Keratinocyte (primary cell): ENCODE measurements around the gene TEKTIP1. TPM values are rescaled to one million over a fixed set of nuclear protein-coding genes. Genes with fewer than 3 reads are reported as not detected.

Source experiments
- DNase-seq: peaks from one replicate; pipeline ENCODE4 v3.0.0-alpha.2; 2011; ENCODE audit warnings: low read depth, missing footprints, low spot score
- FAIRE-seq: peaks from 2 replicates; lab custom pipeline; 2011; peaks lifted over from hg19 to GRCh38; lab: Jason Lieb, UNC
- H2AFZ ChIP-seq: 2 replicates; pipeline ENCODE4 v1.6.0; 2012; ENCODE audit warnings: low read length, control low read depth, inconsistent platforms; ENCODE audit not compliant: control insufficient read depth
- H3K27ac ChIP-seq: 2 replicates; pipeline ENCODE4 v1.5.1; 2011; ENCODE audit warnings: low read length; ENCODE audit not compliant: control insufficient read depth, insufficient read depth
- H3K27me3 ChIP-seq: 3 replicates; pipeline ENCODE4 v1.6.0; 2011; ENCODE audit warnings: low read length; ENCODE audit not compliant: control insufficient read depth, insufficient read depth; ENCODE audit errors: extremely low read depth
- H3K36me3 ChIP-seq, 2 experiments: 2 replicates in 1 of 2; 3 replicates in 1 of 2; pipeline ENCODE4 v1.5.1; 2011; ENCODE audit warnings: low read length in 2 of 2, mild to moderate bottlenecking in 1 of 2; ENCODE audit not compliant: control insufficient read depth in 2 of 2, insufficient read depth in 2 of 2; ENCODE audit errors: extremely low read depth in 1 of 2
- H3K4me1 ChIP-seq: 3 replicates; pipeline ENCODE4 v1.5.1; 2011; ENCODE audit warnings: low read length; ENCODE audit not compliant: control insufficient read depth, insufficient read depth; ENCODE audit errors: extremely low read depth
- H3K4me2 ChIP-seq: 3 replicates; pipeline ENCODE4 v1.6.0; 2011; ENCODE audit warnings: low read depth, low read length; ENCODE audit not compliant: control insufficient read depth, insufficient read depth; ENCODE audit errors: extremely low read depth
- H3K4me3 ChIP-seq, 3 experiments: fragments of 200-600 bp in 1 of 3; sonication (generic) in 1 of 3; 2 replicates in 2 of 3; 3 replicates in 1 of 3; pipeline ENCODE4 v1.5.1; 2011 to 2016; ENCODE audit warnings: low read length in 3 of 3, mild to moderate bottlenecking in 3 of 3, control low read depth in 2 of 3, inconsistent platforms in 1 of 3, low read depth in 1 of 3, mixed read lengths in 1 of 3, mixed run types in 1 of 3, moderate library complexity in 1 of 3; ENCODE audit not compliant: control insufficient read depth in 2 of 3, insufficient read depth in 2 of 3; ENCODE audit errors: extremely low read depth in 1 of 3
- H3K79me2 ChIP-seq: 2 replicates; pipeline ENCODE4 v1.6.0; 2012; ENCODE audit warnings: low read length; ENCODE audit not compliant: control insufficient read depth, insufficient read depth
- H3K9ac ChIP-seq: 3 replicates; pipeline ENCODE4 v1.6.0; 2011; ENCODE audit warnings: low read length; ENCODE audit not compliant: control insufficient read depth, insufficient read depth; ENCODE audit errors: extremely low read depth
- H3K9me1 ChIP-seq: 3 replicates; pipeline ENCODE4 v1.6.0; 2011; ENCODE audit warnings: low read length; ENCODE audit not compliant: control insufficient read depth, insufficient read depth; ENCODE audit errors: extremely low read depth
- H3K9me3 ChIP-seq: 2 replicates; pipeline ENCODE4 v1.5.1; 2012; ENCODE audit warnings: low read depth, low read length; ENCODE audit not compliant: control insufficient read depth
- H4K20me1 ChIP-seq: 3 replicates; pipeline ENCODE4 v1.6.0; 2011; ENCODE audit warnings: low read length; ENCODE audit not compliant: control insufficient read depth, insufficient read depth; ENCODE audit errors: extremely low read depth
- CTCF ChIP-seq, 3 experiments: IDR thresholded peaks in 1 of 3; conservative IDR thresholded peaks in 1 of 3; optimal IDR thresholded peaks in 1 of 3; 2 replicates in 2 of 3; 3 replicates in 1 of 3; pipeline versions ENCODE3 to v1.5.1; 2011; ENCODE audit warnings: low read length in 3 of 3, mild to moderate bottlenecking in 3 of 3, moderate library complexity in 2 of 3, control low read depth in 1 of 3, inconsistent platforms in 1 of 3; ENCODE audit not compliant: insufficient read depth in 2 of 3; ENCODE audit errors: extremely low read depth in 1 of 3
- EZH2 ChIP-seq: IDR thresholded peaks from one replicate; pipeline ENCODE4 v1.6.1; 2012; ENCODE audit warnings: inconsistent platforms, mild to moderate bottlenecking, low read length, moderate library complexity
- dilution Hi-C: fragments of 300-500 bp; cut with MboI; formaldehyde crosslinking; loops from one replicate; pipeline ENCODE4 v1.7.0; 2020; ENCODE audit warnings: low sequenced_read_pairs; ENCODE audit not compliant: extremely low pct_ligation_motif_present
- polyA plus RNA-seq, 5 experiments: library from polyadenylated mRNA; depleted of rRNA in 3 of 5; stranded (reverse) in 3 of 5; stranded (forward) in 1 of 5; unstranded in 1 of 5; fragments of >200 nt; gene quantifications; 1 replicate in 1 of 5; 2 replicates in 3 of 5; 3 replicates in 1 of 5; pipeline versions ENCODE4 v1.2.1 to v1.2.3, GENCODE V29; 2011 to 2012; ENCODE audit warnings: missing spikeins in 2 of 5, low read depth in 1 of 5, low replicate concordance in 1 of 5

Gene TEKTIP1
- polyA plus RNA-seq, 1 donor (not counting 4 experiments of a cell fraction or from before 2014, with no cell fraction given): not detected

- Histone ChIP-seq H3K79me2 (no peaks in the 10 kb centered on the region), H3K9me1 (no peaks in the 10 kb centered on the region), H3K36me3 (no peaks in the 10 kb centered on the region), H3K4me3 (no peak overlapping the region), H3K4me1 (no peaks in the 10 kb centered on the region), H3K4me2 (no peak overlapping the region), H3K27me3 (peaks cover 37% of the 10 kb centered on the region), H3K27ac (no peak overlapping the region), H3K9ac (no peak overlapping the region), H4K20me1 (no peaks in the 10 kb centered on the region), H3K9me3 (no peaks in the 10 kb centered on the region), H2AFZ (no peak overlapping the region)
- FAIRE-seq (no peak), DNase-seq (no peak)
- dilution Hi-C loops: no loop called here
- no peak for TF ChIP-seq CTCF (optimal IDR thresholded peaks at IDR 0.05 in 1 of 3, IDR thresholded peaks at IDR 0.05 in 1 of 3, conservative IDR thresholded peaks at IDR 0.05 in 1 of 3; ENCODE audit: extremely low read depth in 1 of 3, insufficient read depth in 2 of 3, low read length in 3 of 3)
Measured at GRCh38 chr19:3589439-3589838, 50.5 kb downstream of the TEKTIP1 start.

- dilution Hi-C loops: no loop called here
- Histone ChIP-seq H3K9ac (no peak overlapping the region), H3K9me1 (no peaks in the 10 kb centered on the region), H3K9me3 (no peaks in the 10 kb centered on the region), H3K36me3 (no peaks in the 10 kb centered on the region), H3K4me3 (no peak overlapping the region), H3K27me3 (peaks cover 35% of the 10 kb centered on the region), H3K4me1 (no peaks in the 10 kb centered on the region), H3K4me2 (no peak overlapping the region), H3K79me2 (no peaks in the 10 kb centered on the region), H4K20me1 (no peaks in the 10 kb centered on the region), H2AFZ (no peak overlapping the region), H3K27ac (no peak overlapping the region)
- FAIRE-seq (no peak), DNase-seq (no peak)
- TF ChIP-seq EZH2: no peak
- no peak for TF ChIP-seq CTCF (optimal IDR thresholded peaks at IDR 0.05 in 1 of 3, IDR thresholded peaks at IDR 0.05 in 1 of 3, conservative IDR thresholded peaks at IDR 0.05 in 1 of 3; ENCODE audit: extremely low read depth in 1 of 3, insufficient read depth in 2 of 3, low read length in 3 of 3)
Measured at GRCh38 chr19:3589949-3590348, 51.0 kb downstream of the TEKTIP1 start.
